ENCODE results near the gene MYLK4. TPM values are rescaled to one million over a fixed set of nuclear protein-coding genes. Genes with fewer than 3 reads are reported as not detected.

MYLK4 gene
- total RNA-seq, 3 donors from 2014 or later = 1.3 to 1.9 (median 1.4) TPM

DNA sequence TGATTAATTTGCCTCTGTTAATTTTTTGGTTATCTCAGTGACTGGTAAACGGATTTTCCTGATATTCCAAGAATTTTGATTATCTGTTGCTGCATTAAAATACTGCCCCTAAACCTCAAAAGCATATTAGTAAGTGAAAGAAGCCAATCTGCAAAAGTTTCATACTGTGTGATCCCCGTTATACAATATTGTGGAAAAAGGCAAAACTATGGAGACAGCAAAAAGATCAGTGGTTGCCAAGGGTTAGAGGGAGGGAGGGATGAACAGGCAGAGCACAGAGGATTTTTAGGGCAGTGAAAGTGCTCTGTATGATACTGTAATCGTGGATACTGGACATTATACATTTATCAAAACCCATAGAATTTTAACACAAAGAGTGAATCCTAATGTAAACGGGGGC lies 133.0 kb downstream of the MYLK4 start:
- Histone ChIP-seq H3K4me1 (no peaks in the 10 kb centered on the region), H3K27ac (no peak overlapping the region), H3K36me3 (no peaks in the 10 kb centered on the region), H3K9me3 (peaks cover 0 to 4% of the 10 kb centered on the region in 2 donors), H3K27me3 (no peaks in the 10 kb centered on the region), H3K4me3 (no peak overlapping the region)
- no peak for DNase-seq (ENCODE audit: low spot score in 2 of 2)
- TF ChIP-seq, protein P1, sequence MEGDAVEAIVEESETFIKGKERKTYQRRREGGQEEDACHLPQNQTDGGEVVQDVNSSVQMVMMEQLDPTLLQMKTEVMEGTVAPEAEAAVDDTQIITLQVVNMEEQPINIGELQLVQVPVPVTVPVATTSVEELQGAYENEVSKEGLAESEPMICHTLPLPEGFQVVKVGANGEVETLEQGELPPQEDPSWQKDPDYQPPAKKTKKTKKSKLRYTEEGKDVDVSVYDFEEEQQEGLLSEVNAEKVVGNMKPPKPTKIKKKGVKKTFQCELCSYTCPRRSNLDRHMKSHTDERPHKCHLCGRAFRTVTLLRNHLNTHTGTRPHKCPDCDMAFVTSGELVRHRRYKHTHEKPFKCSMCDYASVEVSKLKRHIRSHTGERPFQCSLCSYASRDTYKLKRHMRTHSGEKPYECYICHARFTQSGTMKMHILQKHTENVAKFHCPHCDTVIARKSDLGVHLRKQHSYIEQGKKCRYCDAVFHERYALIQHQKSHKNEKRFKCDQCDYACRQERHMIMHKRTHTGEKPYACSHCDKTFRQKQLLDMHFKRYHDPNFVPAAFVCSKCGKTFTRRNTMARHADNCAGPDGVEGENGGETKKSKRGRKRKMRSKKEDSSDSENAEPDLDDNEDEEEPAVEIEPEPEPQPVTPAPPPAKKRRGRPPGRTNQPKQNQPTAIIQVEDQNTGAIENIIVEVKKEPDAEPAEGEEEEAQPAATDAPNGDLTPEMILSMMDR (IDR thresholded peaks at IDR 0.05) = no peak
- TF ChIP-seq POLR2AphosphoS5 (IDR thresholded peaks at IDR 0.05) (no peak), POLR2A (IDR thresholded peaks at IDR 0.05) (no peak)
- intact Hi-C loops (cut with DNase I; ENCODE audit: low total_unique reads) = no loop called here

DNA sequence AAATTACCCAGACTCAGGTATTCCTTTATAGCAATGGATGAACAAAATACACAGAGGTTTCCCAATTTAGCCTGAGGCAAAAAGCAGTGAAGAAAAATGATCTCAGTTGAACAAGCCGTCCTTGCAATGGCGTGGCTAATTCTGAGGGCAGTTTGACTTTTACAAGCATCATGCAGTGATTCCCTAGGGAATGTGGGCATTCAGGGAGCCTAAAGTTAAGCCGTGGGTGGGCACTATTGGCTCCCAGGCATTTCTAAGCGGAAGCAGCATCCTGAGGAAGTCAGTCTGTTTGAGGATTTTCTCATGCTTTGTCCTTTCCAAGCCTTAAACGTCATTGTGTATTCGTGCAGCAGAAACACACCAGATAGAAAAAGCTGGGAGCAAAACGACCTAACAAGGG lies 133.9 kb downstream of the MYLK4 start:
- Histone ChIP-seq H3K4me3 (no peak overlapping the region), H3K27me3 (no peaks in the 10 kb centered on the region), H3K4me1 (no peaks in the 10 kb centered on the region), H3K9me3 (peaks cover 0 to 4% of the 10 kb centered on the region in 2 donors), H3K36me3 (no peaks in the 10 kb centered on the region), H3K27ac (no peak overlapping the region)
- intact Hi-C loops (cut with DNase I; ENCODE audit: low total_unique reads) = no loop called here
- no peak for DNase-seq (ENCODE audit: low spot score in 2 of 2)
- TF ChIP-seq POLR2AphosphoS5 (IDR thresholded peaks at IDR 0.05) = no peak
- TF ChIP-seq POLR2A (IDR thresholded peaks at IDR 0.05) = no peak
- TF ChIP-seq, protein P1 (IDR thresholded peaks at IDR 0.05) = no peak

DNA sequence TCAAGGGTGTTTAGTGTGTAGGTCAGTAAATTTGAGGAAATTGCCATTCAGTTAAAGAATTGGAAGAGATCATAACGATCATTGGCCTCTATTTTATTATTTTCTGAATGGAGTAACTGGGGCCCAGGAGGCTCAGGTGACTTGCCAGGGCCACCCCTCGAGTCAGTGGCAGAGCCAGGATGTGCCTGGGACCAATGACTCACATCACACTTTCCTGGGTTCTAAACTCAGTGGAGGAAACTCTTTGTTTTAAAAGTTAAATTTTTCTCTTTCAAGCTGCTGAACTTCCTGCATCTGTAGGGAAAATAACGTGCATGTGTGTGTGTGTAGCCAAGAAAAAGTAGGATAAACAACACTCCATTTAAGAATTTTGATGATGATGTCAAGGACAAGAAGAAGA lies 135.5 kb downstream of the MYLK4 start:
- Histone ChIP-seq H3K9me3 (peaks cover 0 to 4% of the 10 kb centered on the region in 2 donors), H3K27me3 (no peaks in the 10 kb centered on the region), H3K27ac (no peak overlapping the region), H3K4me3 (no peak overlapping the region), H3K4me1 (no peaks in the 10 kb centered on the region), H3K36me3 (no peaks in the 10 kb centered on the region)
- intact Hi-C loops (cut with DNase I; ENCODE audit: low total_unique reads) = no loop called here
- TF ChIP-seq POLR2AphosphoS5 (IDR thresholded peaks at IDR 0.05) = no peak
- no peak for DNase-seq (ENCODE audit: low spot score in 2 of 2)

DNA sequence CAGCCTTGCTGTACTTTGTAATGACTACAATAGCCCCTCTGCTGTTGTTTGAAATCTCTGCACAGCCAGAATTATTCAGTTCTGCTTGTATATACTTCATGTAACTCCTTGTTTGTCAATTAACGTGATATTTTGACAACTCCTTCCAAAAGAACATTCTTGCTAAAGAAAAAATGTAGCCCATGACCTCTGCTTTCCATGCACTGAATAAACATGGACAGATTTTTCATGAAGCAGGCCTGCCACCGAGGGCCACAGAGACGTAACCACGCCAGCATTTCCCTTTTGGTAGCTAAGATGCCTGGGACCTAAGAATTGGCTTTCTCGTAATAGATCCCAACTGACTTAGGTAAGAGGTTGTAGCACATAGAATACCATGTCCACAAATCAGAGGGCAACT lies 135.9 kb downstream of the MYLK4 start:
- intact Hi-C loops (cut with DNase I; ENCODE audit: low total_unique reads) = no loop called here
- peaks cover 0 to 4% of the 10 kb centered on the region in 2 donors for H3K9me3 ChIP-seq
- H3K4me3 ChIP-seq = no peak overlapping the region
- no peak overlapping the region for H3K27ac ChIP-seq
- no peaks in the 10 kb centered on the region for H3K27me3 ChIP-seq
- no peaks in the 10 kb centered on the region for H3K4me1 ChIP-seq
- no peak for DNase-seq (ENCODE audit: low spot score in 2 of 2)
- H3K36me3 ChIP-seq = no peaks in the 10 kb centered on the region
- TF ChIP-seq POLR2AphosphoS5 (IDR thresholded peaks at IDR 0.05) = no peak
- TF ChIP-seq, protein P1 (IDR thresholded peaks at IDR 0.05) = no peak
- TF ChIP-seq POLR2A (IDR thresholded peaks at IDR 0.05) = no peak

DNA sequence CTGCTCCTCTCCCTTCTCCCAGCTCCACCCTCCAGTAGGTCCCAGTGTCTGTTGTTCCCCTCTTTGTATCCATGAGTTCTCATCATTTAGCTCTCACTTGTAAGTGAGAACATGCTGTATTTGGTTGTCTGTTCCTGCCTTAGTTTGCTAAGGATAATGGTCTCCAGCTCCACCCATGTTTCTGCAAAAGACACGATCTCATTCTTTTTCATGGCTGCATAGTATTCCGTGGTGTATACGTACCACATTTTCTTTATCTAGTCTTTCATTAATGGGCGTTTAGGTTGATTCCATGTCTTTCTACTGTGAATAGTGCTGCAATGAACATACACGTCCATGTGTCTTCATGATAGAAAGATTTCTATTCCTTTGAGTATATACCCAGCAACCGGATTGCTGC lies 136.6 kb downstream of the MYLK4 start:
- Histone ChIP-seq H3K27me3 (no peaks in the 10 kb centered on the region), H3K9me3 (peaks cover 0 to 4% of the 10 kb centered on the region in 2 donors), H3K27ac (no peak overlapping the region), H3K36me3 (no peaks in the 10 kb centered on the region), H3K4me3 (no peak overlapping the region), H3K4me1 (no peaks in the 10 kb centered on the region)
- intact Hi-C loops (cut with DNase I; ENCODE audit: low total_unique reads) = no loop called here
- no peak for DNase-seq (ENCODE audit: low spot score in 2 of 2)
- TF ChIP-seq, protein P1 (IDR thresholded peaks at IDR 0.05) = no peak
- TF ChIP-seq POLR2AphosphoS5 (IDR thresholded peaks at IDR 0.05) (no peak), POLR2A (IDR thresholded peaks at IDR 0.05) (no peak)

Other genes starting within 250 kb of the MYLK4 start
- 10 to 100 TPM; 40.6 to 62.3 (median 59.3) TPM for gene WRNIP1, start 14.5 kb upstream of the MYLK4 start, total RNA-seq
- 10 to 100 TPM; 35.1 to 53.6 (median 51.8) TPM for gene SERPINB1, start 90.9 kb upstream of the MYLK4 start, total RNA-seq
- 10 to 100 TPM in 2 of 3 donors, 1 to 10 TPM in 1; 8.0 to 12.8 (median 10.8) TPM for gene SERPINB9, start 152.4 kb upstream of the MYLK4 start, total RNA-seq
- gene SERPINB6, start 220.6 kb upstream of the MYLK4 start, total RNA-seq = 100 to 1,000 TPM; 100 to 146 (median 137) TPM
- gene NQO2, start 249.0 kb upstream of the MYLK4 start, total RNA-seq = 10 to 100 TPM; 23.6 to 64.6 (median 24.9) TPM

Measured in breast epithelium (tissue), 4 donors.